K562 (cell line): Measurements from ENCODE around the gene SLC26A11. TPM values are rescaled to one million over a fixed set of nuclear protein-coding genes. Genes with fewer than 3 reads are reported as not detected.

Experiments
- BRCA1 ChIP-seq, 2 experiments: fragments of 450-650 bp in 1 of 2; sonication (generic) in 1 of 2; formaldehyde crosslinking in 1 of 2; IDR thresholded peaks; 2 replicates each; pipeline versions ENCODE4 v1.5.0 to v1.6.1; 2017 to 2020; ENCODE audit warnings: mild to moderate bottlenecking in 1 of 2, missing genetic modification reagents in 1 of 2
- CBFA2T3 ChIP-seq: fragments of 450-650 bp; IDR thresholded peaks from 2 replicates; pipeline ENCODE4 v1.6.1; 2017
- CBFB ChIP-seq: sonication (generic); formaldehyde crosslinking; IDR thresholded peaks from 2 replicates; pipeline ENCODE4 v1.4.0; 2020; ENCODE audit warnings: mild to moderate bottlenecking, missing genetic modification reagents
- HDAC2 ChIP-seq: fragments of 450-650 bp; IDR thresholded peaks from 2 replicates; pipeline ENCODE4 v1.6.1; 2016; ENCODE audit warnings: mild to moderate bottlenecking
- HNRNPH1 ChIP-seq: fragments of 200-400 bp; formaldehyde crosslinking; optimal IDR thresholded peaks from 2 replicates; pipeline ENCODE3; 2017; ENCODE audit warnings: low read depth, mild to moderate bottlenecking, low read length, moderate library complexity
- HNRNPUL1 ChIP-seq: fragments of 200-400 bp; formaldehyde crosslinking; IDR thresholded peaks from 2 replicates; pipeline ENCODE4 v1.6.1; 2017; ENCODE audit warnings: low read length
- JUND ChIP-seq, 2 experiments: IDR thresholded peaks; 2 replicates in 1 of 2; 3 replicates in 1 of 2; pipeline ENCODE4 v1.6.1; 2011; ENCODE audit warnings: borderline replicate concordance in 2 of 2, low read depth in 2 of 2, low read length in 2 of 2, improper control_type of control experiment in 1 of 2, missing biosample characterization in 1 of 2, missing genetic modification characterization in 1 of 2, missing genetic modification reagents in 1 of 2
- KAT2B ChIP-seq: IDR thresholded peaks from one replicate; pipeline ENCODE4 v1.6.1; 2012; ENCODE audit warnings: low read depth, mild to moderate bottlenecking, control low read depth, inconsistent platforms, low read length, moderate library complexity
- MEF2A ChIP-seq: IDR thresholded peaks from 2 replicates; pipeline ENCODE4 v1.6.1; 2011; ENCODE audit warnings: low read depth, mild to moderate bottlenecking, low read length, moderate library complexity; ENCODE audit not compliant: control insufficient read depth
- MTA3 ChIP-seq: fragments of 450-650 bp; formaldehyde crosslinking; IDR thresholded peaks from 2 replicates; pipeline ENCODE4 v1.6.1; 2017; ENCODE audit warnings: mild to moderate bottlenecking, borderline replicate concordance
- NEUROD1 ChIP-seq: fragments of 150-350 bp; IDR thresholded peaks from 2 replicates; pipeline ENCODE4 v1.6.1; 2014; ENCODE audit warnings: borderline replicate concordance, low read length, low read depth; ENCODE audit not compliant: partially characterized antibody
- NFIX ChIP-seq: fragments of 250-450 bp; sonication (Bioruptor Pico); IDR thresholded peaks from 2 replicates; pipeline ENCODE4 v1.4.0; 2020; ENCODE audit warnings: low read depth, mild to moderate bottlenecking, moderate library complexity
- RHOXF2B ChIP-seq: fragments of 250-450 bp; sonication (Bioruptor Pico); conservative IDR thresholded peaks from 2 replicates; pipeline ENCODE4 v1.5.1; 2021
- SIX5 ChIP-seq, 2 experiments: IDR thresholded peaks; 2 replicates each; pipeline ENCODE4 v1.6.1; 2011; ENCODE audit warnings: low read length in 2 of 2, borderline replicate concordance in 1 of 2, low read depth in 1 of 2, mild to moderate bottlenecking in 1 of 2, moderate library complexity in 1 of 2; ENCODE audit not compliant: insufficient read depth in 1 of 2
- VEZF1 ChIP-seq: fragments of 200-800 bp; sonication (Bioruptor generic); IDR thresholded peaks from 2 replicates; pipeline ENCODE4 v1.6.1; 2017; ENCODE audit warnings: missing genetic modification characterization, missing compliant biosample characterization
- ZBTB12 ChIP-seq: fragments of 250-450 bp; sonication (Bioruptor Pico); IDR thresholded peaks from 2 replicates; pipeline ENCODE4 v1.4.0; 2020
- ZBTB17 ChIP-seq: fragments of 450-650 bp; formaldehyde crosslinking; IDR thresholded peaks from 2 replicates; pipeline ENCODE4 v1.4.0; 2020; ENCODE audit warnings: mild to moderate bottlenecking
- ZKSCAN3 ChIP-seq: fragments of 250-450 bp; sonication (Bioruptor Pico); IDR thresholded peaks from 2 replicates; pipeline ENCODE4 v1.4.0; 2020
- ZMIZ1 ChIP-seq, 2 experiments: fragments of 150-350 bp in 1 of 2; IDR thresholded peaks; 2 replicates each; pipeline ENCODE4 v1.6.1; 2012 to 2016; ENCODE audit warnings: low read depth in 2 of 2, low read length in 2 of 2, mild to moderate bottlenecking in 1 of 2, moderate library complexity in 1 of 2
- ZNF253 ChIP-seq: fragments of 250-450 bp; sonication (Bioruptor Pico); conservative IDR thresholded peaks from 2 replicates; pipeline ENCODE4 v1.6.1; 2021; ENCODE audit warnings: mild to moderate bottlenecking
- ZNF311 ChIP-seq: fragments of 250-450 bp; sonication (Bioruptor Pico); IDR thresholded peaks from 2 replicates; pipeline ENCODE4 v1.4.0; 2020; ENCODE audit warnings: mild to moderate bottlenecking, moderate library complexity
- polyA plus RNA-seq, 8 experiments: library from polyadenylated mRNA; depleted of rRNA in 4 of 8; stranded (reverse) in 5 of 8; unstranded in 3 of 8; fragments of >200 nt; fragmentation: Nextera tagmentation in 2 of 8; fragmentation: Illumina TruSeq in 1 of 8; extraction: Ambion mirVana in 2 of 8; extraction: Trizol in 1 of 8; gene quantifications; 2 replicates each; pipeline versions ENCODE4 v1.2.1 to v1.2.3, GENCODE V29; 2011 to 2014; ENCODE audit warnings: inconsistent platforms in 1 of 8, missing spikeins in 1 of 8
- total RNA-seq, 7 experiments: library from RNA; depleted of rRNA in 6 of 7; stranded (reverse); fragments of >200 nt in 6 of 7; fragmentation: Illumina TruSeq in 2 of 7; extraction: Trizol in 2 of 7; gene quantifications; 2 replicates each; pipeline versions ENCODE4 v1.2.1 to v1.2.3, GENCODE V29; 2011 to 2021; ENCODE audit warnings: low replicate concordance in 1 of 7

SLC26A11 gene
- total and polyA plus RNA-seq, 9 of the 15 experiments (the other 6 are each of a cell fraction or from before 2014, with no cell fraction given), result 0.06 to 3.1 (median 1.2) TPM; not detected in 1

- TF ChIP-seq ZMIZ1 (IDR thresholded peaks at IDR 0.05; ENCODE audit: low read depth in 2 of 2, low read length in 2 of 2) (no peak), ZBTB17 (CRISPR knock-in tag) (no peak), MEF2A (no peak), ZNF253 (CRISPR knock-in tag) (no peak), ZNF311 (CRISPR knock-in tag) (no peak), HDAC2 (peak; percentile 90), HNRNPUL1 (no peak), ZBTB12 (CRISPR knock-in tag) (no peak), VEZF1 (CRISPR knock-in tag) (peak; percentile 58), RHOXF2B (no peak), CBFB (peak; percentile 63), BRCA1 (IDR thresholded peaks at IDR 0.05) (no peak), BRCA1 (CRISPR knock-in tag; IDR thresholded peaks at IDR 0.05) (no peak), NEUROD1 (no peak), ZKSCAN3 (CRISPR knock-in tag) (no peak), MTA3 (no peak), NFIX (peak; percentile 76), KAT2B (no peak), SIX5 (IDR thresholded peaks at IDR 0.05; ENCODE audit: borderline replicate concordance in 1 of 2, insufficient read depth in 1 of 2, low read depth in 1 of 2, low read length in 2 of 2) (no peak), JUND (IDR thresholded peaks at IDR 0.05; ENCODE audit: borderline replicate concordance, low read depth, low read length) (peak; percentile 48; the same call in 1 of the 2 replicates), JUND (tag; IDR thresholded peaks at IDR 0.05; ENCODE audit: borderline replicate concordance, low read depth, low read length) (no peak; the same call in 2 of the 3 replicates), HNRNPH1 (no peak), CBFA2T3 (peak; percentile 50)
Observed at GRCh38 chr17:80219013-80219762, 1.0 kb upstream of the SLC26A11 start (continued).
